Measurements from ENCODE around the gene MISP.

MISP gene

GRCh38 chr19:811506-812048, 60.7 kb downstream of the MISP start:
- DNase-seq, result no peak

GRCh38 chr19:812049-812746, 61.3 kb downstream of the MISP start:
- no peak for DNase-seq

GRCh38 chr19:812747-813218, 61.9 kb downstream of the MISP start:
- DNase-seq, result no peak

- DNase-seq, result no peak
Measured at GRCh38 chr19:813219-814151, 62.6 kb downstream of the MISP start.
